Tibial nerve (tissue), 4 donors: ENCODE data around the gene PTGER3.

Experiments used
- EP300 ChIP-seq, 2 donors: sonication (generic); formaldehyde crosslinking; IDR thresholded peaks; one replicate each; pipeline ENCODE4 v1.6.1; 2017; ENCODE audit warnings: antibody characterized with exemption in 2 of 2, mild to moderate bottlenecking in 1 of 2
- POLR2A ChIP-seq, 2 donors: fragments of 450-650 bp; IDR thresholded peaks; one replicate each; pipeline ENCODE4 v1.6.1; 2017; ENCODE audit warnings: antibody characterized with exemption in 2 of 2, mild to moderate bottlenecking in 2 of 2, moderate library complexity in 2 of 2
- TF ChIP-seq, protein P1 (sequence below), 5 experiments: fragments of 200-600 bp in 3 of 5; fragments of 450-650 bp in 2 of 5; sonication (generic) in 3 of 5; IDR thresholded peaks; one replicate each; pipeline ENCODE4 v1.5.1; 2016 to 2019; ENCODE audit warnings: antibody characterized with exemption in 5 of 5, mild to moderate bottlenecking in 3 of 5, moderate library complexity in 2 of 5

DNA sequence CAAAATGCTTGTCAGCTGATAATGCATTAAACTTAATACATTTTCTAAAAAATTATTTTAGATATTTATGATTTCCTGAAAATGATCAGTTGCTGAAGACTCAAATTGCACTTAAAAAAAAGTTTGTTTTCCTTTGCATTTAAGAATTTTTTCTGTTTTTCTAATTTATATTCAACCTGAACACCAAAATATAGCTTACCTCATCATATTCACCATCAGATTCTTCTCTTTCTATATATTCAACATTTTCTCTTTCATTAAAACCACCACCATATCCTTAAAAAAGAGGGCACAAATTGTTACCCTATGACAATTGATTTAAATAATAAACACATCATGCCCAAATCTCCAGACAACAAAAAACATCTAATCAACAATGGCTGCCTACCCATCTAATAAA is 24.7 kb upstream of the PTGER3 start:
- TF ChIP-seq, protein P1, sequence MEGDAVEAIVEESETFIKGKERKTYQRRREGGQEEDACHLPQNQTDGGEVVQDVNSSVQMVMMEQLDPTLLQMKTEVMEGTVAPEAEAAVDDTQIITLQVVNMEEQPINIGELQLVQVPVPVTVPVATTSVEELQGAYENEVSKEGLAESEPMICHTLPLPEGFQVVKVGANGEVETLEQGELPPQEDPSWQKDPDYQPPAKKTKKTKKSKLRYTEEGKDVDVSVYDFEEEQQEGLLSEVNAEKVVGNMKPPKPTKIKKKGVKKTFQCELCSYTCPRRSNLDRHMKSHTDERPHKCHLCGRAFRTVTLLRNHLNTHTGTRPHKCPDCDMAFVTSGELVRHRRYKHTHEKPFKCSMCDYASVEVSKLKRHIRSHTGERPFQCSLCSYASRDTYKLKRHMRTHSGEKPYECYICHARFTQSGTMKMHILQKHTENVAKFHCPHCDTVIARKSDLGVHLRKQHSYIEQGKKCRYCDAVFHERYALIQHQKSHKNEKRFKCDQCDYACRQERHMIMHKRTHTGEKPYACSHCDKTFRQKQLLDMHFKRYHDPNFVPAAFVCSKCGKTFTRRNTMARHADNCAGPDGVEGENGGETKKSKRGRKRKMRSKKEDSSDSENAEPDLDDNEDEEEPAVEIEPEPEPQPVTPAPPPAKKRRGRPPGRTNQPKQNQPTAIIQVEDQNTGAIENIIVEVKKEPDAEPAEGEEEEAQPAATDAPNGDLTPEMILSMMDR (IDR thresholded peaks at IDR 0.05): no peak
- TF ChIP-seq POLR2A (IDR thresholded peaks at IDR 0.05) (no peak), EP300 (IDR thresholded peaks at IDR 0.05) (no peak)
